Renal cortex interstitium (tissue), 11 donors: Measurements from ENCODE around the gene SETD1B. TPM values are rescaled to one million over a fixed set of nuclear protein-coding genes. Genes with fewer than 3 reads are reported as not detected.
"Not testable (repeated sequence)": the region's sequence is repeated elsewhere in the genome, so short reads cannot be mapped to it uniquely, and the experiment has no call there.

Experiments
- DNase-seq, 11 donors: peaks; one replicate each; pipeline ENCODE4 v3.0.0-alpha.2; 2013; ENCODE audit warnings: low read depth in 9 of 11, low spot score in 4 of 11; ENCODE audit errors: extremely low read depth in 1 of 11
- polyA plus RNA-seq, 3 donors: library from polyadenylated mRNA; unstranded; fragments of 120-200 nt; gene quantifications; one replicate each; pipeline ENCODE4 v1.2.1, GENCODE V29; 2013; ENCODE audit not compliant: insufficient read length in 3 of 3

Gene SETD1B
- polyA plus RNA-seq, 3 donors = 14.1 to 17.3 (median 17.1) TPM

DNA sequence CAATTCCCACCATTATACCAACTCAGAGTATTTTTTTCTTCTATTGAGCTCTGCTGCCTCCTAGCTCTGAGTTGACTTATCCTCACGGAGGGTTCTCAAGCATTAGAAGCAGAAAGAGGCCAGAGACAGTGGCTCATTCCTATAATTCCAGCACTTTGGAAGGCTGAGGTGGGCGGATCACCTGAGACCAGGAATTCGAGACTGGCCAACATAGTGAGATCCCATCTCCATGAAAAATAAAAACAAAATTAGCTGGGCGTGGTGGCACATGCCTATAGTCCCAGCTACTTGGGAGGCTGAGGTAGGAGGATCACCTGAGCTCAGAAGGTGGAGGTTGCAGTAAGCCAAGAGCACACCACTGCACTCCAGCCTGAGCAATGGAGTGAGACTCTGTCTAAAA, 33.9 kb downstream of the SETD1B start:
- no peak for DNase-seq

DNA sequence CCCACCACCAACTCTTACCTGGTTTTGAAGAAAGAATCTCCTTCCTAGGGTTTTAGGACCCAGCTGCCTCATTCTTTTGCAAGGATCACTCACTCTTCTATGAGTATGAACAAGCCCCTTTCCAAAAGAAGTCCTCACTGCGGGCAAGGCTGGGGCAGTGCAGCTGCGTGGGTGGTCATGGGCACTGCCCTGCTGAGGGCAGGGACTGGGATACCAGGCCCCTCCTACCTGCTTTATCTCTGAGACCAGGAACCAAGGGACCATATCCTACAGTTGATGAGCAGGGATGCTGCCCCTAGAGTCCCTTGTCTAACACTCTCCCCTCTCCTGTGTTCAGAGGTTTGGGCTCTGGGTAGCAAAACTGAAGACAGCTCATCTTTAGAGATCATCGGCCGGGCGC, 34.3 kb downstream of the SETD1B start:
- no peak for DNase-seq

DNA sequence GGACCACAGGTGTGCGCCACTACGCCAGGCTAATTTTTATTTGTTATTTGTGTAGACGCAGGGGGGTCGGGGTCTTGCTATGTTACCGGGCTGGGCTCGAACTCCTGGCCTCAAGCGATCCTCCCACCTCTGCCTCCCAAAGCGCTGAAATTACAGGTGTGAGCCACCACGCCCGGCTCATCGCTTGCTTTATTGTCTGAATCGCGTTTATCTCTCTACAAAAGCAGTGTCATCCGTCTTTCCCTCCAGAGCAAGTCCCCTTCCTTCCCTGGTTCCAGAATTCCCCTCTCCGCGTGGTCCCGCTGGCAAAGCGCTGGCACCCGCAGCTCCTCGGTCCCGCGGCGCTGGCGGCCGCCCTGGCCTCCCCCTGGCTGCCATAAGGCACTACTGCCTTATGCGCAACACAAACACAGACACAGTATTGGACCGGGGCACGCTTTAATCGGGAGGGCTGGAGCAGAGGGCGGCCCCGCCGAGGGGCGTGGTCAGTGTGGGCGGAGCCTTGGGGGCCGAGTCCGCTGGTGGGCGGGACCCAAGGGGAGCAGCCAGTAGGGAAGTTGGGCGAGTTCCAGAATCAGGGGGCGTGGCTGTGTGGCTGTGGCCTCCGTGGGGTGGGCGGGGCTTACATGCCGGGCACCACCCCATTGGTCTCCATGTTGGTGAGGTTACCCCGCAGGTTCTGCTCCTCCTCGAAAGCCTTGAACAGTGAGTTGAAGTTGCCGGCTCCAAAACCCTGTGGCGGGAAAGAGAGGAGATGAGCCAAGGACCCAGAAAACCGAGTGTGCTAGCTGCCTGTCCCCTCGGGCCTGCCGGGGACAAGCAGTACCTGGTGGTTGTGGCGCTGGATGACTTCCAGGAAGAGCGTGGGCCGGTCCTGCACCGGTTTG, 35.5 kb downstream of the SETD1B start:
- peak; percentile 89 to 97 (median 94) for DNase-seq

DNA sequence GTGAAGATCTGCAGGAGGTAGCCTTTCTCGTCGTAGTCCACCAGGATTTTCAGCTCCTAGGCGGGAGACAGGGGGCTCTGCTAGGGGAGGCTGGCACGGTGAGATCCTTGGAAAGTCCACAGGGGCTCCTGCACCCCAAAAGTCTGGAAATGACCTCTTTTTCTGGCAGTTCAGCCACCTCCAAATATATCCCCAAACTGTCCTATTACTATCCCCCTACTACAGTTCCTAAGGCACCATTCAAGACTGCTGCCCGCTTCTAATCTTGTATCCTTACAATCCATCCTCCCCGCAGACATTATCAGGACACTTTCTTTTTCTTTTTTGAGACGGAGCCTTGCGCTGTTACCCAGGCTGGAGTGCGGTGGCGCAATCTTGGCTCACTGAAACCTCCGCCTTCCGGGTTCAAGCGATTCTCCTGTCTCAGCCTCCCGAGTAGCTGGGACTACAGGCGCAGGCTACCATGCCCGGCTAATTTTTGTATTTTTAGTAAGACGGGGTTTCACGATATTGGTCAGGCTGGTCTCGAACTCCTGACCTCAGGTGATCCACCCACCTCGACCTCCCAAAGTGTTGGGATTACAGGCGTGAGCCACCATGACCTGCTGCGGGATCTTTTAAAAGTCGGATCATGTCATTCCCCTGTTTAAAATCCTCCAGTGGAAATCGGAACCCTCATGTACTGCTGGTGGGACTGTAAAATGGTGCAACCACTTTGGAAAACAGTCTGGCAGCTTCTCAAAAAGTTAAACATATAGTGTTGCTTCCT, 36.4 kb downstream of the SETD1B start:
- no peak for DNase-seq

DNA sequence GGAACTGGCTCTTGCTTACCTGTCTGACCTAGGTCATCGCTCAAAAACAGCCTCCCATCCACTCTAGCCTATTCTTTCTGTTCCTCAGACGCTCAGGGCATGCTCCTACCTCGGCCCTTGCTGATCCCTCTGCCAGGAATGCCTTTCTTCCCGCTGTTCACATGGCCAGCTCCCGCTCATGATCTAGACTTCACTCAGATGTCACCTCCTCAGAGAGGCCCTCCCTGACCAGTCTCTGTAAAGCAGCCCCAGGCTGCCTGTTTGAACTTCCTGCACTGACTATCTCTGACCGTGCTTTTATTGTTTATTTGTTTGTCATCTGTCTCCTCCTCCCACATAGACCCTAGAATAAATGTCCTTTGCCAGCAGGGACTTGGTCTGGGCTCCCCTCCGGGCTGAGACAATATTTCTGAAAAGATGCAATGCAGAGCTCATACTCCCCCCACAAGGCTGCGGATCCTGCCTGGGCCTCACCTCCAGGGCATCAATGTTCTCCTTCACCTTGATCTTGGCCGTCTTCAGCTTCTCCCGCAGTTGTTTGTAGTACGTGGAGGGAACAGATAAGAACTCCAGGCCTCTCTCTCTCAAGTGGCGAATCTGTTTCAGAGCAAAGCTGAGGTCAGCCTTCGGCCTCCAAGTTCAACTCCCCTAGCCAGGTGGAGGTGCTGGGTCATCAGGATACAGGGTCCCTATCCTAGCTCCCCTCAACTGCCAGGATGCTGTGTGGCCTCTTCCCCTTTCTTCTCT, 39.6 kb downstream of the SETD1B start:
- DNase-seq = no peak

DNA sequence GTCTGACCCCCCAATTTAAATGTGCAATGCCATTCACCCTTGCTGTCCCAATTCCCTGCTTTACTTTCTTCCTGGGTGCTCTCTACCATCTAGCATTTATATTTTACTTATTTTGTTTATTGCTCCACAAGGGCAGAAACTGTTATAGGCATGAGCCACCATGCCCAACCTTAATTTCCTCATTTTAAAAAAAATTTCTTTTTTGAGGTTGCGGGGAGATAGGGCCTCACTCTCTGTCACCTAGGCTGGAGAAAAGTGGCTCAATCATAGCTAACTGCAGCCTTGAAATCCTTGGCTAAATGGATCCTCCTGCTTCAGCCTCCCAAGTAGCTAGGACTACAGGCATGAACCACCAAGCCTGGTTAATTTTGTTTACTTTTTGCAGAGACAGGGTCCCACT, 41.9 kb downstream of the SETD1B start:
- no peak for DNase-seq

DNA sequence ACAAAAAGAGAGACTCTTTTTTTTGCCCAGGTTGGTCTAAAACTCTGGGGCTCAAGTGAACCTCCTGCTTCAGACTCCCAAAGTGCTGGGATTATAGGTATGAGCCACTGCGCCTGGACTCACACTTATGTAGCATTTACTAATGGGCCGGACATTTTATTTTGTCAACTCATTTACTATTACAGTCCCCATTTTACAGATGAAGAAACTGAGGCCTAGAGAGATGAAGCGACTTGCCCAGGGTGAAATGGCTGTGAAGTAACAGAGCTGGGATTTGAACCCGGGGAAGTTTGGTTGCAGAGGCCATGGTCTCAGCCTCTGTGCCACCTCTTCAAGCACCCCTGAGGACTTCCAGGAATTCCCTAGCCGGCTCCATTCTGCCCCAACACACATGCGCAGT, 45.4 kb downstream of the SETD1B start:
- no peak for DNase-seq

DNA sequence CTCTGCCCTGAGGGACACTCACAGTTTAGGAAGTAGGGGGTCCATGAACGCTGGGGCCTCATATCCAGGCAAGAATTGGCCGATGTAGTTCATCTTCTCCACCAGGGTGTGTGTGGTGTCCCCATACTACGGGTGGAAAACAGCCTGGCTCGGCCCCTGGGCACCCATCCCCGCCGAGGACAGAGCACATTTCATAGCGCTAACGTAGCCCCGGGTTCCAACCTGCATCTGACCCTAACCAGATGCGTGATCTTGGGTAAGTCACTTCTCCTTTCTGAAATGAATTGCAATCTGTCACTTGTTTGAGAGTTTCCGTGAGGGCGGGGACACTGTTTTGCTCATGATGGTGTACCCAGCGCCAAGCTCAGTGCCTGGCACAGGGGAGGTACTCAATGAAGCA, 45.9 kb downstream of the SETD1B start:
- DNase-seq = no peak

DNA sequence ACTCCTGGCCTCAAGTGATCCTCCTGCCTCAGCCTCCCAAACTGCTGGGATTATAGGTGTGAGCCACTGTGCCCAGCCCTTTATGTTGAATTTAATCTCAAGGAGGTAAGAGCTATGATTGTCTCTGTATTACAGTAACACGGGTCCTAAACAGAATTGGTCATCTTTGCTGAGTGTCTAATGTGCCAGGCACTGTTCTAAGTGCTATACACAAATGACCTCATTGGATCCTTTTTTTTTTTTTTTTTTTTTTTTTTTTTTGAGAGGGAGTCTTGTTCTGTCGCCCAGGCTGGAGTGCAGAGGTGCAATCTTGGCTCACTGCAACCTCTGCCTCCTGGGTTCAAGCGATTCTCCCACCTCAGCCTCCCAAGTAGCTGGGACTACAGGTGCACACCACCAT, 48.6 kb downstream of the SETD1B start:
- not testable (repeated sequence) for DNase-seq

DNA sequence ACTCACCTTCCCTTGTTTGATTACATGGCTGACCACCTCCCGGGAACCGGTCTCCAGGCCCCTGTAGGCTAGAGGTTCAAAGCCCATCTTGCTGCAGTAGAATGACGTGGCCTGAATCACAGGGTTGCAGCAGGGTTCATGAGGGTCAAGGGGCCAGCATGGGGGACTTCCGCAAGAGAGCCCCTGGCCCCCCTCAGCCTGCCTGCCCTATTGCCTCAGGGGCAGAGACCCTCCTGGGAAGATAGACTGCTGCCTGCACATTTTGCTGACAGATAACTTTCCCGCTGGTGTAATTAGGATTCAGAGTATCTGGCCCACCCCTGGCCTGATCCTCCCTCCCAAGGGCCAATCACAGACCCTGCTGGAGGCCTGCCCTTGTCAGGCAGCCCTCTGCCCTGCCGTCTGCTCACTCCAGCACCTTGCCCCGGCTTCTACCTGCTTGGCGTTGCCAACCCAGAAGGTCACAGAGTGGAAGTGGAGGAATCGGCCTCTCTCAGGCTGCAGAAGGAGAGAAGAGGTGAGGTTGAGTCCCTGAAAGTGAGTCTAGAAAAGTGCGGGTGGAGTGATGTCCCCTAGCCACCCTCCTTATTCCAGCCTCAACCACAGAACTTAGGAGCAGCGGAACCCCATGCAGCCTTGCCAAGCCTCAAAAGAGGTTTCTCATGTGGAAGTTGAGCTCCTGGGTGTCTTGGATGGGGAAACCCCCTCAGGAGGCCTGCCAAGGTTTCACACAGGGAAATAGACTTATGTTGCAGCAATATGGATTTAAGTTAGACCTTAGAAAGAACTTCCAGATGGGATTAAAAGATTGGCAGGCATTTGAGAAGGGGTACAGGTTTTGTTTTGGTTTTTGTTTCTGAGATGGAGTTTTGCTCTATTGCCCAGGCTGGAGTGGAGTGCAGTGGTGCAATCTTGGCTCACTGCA, 53.8 kb downstream of the SETD1B start:
- no peak for DNase-seq

DNA sequence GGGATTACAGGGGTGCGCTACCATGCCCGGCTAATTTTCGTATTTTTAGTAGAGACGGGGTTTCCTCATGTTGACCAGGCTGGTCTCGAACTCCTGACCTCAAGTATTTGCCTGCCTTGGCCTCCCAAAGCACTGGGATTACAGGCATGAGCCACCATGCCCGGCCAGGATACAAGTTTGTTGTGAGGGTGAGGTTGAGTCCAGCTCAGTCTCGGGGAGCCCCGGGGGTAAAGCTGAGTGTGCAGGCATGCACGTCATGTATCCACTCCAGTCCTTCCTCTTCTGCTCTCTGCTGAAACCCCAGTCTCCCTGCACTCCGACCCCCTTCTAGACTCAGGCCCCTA, 54.5 kb downstream of the SETD1B start:
- DNase-seq = no peak

DNA sequence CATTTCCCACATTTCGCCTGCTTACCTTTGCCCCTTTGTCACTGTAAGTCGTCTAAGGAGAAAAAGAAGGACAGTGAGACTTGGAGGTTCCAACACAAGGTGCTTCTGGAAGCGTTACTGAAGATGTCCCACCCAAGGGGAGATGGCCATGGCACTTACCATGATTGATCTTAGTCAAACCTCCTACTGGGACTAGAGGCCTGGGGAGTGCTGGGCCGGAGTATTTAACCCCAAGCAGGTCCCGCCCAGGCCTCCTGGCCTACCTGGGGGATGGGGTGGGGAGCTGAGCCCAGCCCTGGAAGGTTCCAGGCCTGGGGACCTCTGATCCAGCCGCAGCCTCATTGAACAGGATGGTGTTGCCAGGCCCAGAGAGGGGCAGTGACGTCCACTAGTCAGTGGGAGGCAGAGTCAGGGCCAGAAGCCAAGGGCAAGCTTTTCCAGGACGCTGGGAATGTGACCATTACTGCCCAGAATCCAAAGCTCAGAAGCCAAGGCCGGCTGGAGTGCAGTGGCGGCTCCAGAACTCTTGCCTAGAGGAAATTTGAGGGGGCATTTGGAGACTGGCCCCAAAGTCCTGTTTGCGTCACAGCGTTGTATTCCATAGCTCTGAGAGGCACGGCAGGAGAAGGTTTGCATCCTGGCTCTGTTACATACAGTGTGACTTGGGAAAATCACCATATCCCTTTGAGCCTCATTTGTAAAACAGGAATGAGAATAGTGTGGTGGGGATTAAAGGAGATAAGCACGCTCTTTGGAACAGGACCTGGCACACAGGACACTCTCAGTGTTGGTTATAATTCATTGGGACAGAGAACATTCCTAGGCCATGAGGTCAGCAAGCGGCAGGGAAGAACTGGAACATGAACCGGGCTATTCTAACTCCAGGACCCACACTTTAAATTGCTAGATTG, 55.1 kb downstream of the SETD1B start, which contains the start of gene HPD:
HPD (minus strand) TSS at position 198 of the 911 bp plus-strand sequence; CDS start at position 162, 36 bp downstream.
- peak in 3 of 11 donors; percentile 32 to 63 (median 52) for DNase-seq

DNA sequence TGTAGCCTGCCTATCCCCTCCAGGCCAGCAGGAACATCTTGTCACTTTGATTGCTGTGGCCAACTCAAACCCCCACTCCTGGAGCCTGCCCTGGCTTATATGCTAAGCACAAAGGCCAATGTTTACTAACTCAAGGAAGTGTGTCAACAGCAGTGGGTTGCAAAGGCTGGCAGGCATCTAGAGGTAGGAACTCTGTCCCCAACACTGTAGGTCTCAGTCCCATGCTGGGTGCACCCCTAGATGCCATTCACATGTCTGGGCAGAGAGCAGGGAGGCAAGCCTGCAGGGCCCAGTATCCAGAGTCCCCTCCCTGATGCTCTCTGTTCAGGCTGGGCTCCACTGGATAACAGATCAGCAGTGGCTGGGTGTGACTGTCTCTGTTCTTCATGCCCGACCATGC, 56.4 kb downstream of the SETD1B start:
- DNase-seq = no peak

DNA sequence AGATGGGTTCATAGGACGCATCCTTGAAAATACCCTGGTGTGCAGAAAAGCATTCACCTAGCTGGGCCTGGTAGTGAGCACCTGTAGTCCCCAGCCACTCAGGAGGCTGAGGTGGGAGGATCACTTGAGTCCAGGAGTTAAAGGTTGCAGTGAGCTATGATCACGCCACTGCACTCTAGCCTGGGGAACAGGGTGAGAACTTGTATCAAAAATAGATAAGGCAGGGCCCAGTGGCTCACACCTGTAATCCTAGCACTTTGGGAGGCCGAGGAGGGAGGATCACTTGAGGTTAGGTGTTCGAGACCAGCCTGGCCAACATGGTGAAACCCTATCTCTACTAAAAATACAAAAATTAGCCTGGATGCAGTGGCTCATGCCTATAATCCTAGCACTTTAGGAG, 56.9 kb downstream of the SETD1B start:
- not testable (repeated sequence) for DNase-seq

DNA sequence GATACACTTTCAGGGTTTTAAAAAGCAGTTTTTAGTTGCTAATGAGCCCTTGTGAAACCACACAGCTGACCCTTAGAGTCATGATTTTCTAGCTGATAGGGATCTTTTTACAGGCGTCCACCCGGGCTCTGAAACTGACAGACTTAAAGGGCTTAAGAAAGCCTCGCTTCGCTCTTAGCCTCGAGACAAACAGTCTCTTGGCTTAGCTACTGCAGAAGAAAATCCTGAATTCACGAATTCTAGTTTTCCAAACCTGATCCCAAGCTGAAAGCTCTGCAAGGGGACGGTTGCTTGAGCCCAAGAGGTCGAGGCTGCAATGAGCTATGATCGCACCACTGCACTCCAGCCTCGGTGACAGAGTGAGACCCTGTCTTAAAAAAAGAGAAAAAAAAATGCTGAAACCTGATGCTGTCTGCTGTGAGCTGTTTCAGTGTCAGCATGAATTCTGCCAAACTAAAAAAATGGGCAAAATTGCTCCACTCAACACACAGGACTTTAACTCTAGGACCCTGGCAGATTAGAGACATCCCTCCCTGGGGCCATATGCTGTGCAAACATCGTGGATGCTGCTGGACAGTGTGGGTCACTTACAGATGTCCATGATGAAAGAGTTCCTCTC, 57.9 kb downstream of the SETD1B start:
- peak in 2 of 11 donors; percentile 15 to 31 for DNase-seq

DNA sequence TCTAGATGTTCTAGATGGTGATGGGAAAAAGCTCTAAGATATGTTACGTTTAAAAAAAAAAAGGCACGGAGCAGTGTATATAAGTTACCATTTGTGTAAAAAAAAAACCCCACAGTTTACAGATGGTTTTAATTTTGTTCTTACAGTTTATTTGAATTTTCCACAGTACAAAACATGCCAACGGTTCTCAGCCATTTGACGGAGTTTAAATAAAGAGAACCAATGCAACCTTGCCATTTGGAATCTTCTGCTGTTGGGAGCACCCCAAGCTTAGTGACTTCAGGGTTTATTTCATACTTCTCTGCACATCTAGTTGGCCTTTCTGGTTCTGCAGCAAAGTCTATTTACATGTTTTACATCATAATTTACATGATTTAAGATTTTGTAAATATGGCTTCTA, 62.5 kb downstream of the SETD1B start:
- no peak for DNase-seq

DNA sequence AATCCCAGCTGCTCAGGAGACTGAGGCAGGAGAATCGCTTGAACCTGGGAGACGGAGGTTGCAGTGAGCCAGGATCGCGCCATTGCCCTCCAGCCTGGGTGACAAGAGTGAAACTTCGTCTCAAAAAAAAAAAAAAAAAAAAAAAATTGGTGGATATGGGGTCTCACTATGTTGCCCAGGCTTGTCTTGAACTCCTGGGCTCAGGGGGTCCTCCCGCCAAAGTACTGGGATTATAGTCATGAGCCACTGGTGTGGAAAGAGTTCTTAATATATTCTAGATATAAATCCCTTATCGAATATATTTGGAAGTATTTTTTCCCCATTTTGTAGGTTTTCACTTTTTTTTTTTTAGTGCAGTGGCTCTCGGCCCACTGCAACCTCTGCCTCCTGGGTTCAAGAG, 65.4 kb downstream of the SETD1B start:
- not testable (repeated sequence) for DNase-seq
